GM12891 (cell line): Measurements from ENCODE around the gene SUPT6H.

ENCODE experiments used
- POLR2A ChIP-seq: IDR thresholded peaks from 2 replicates; pipeline ENCODE4 v1.6.1; 2011; ENCODE audit warnings: low read depth, low read length, control low read depth
- POLR2AphosphoS5 ChIP-seq: IDR thresholded peaks from 2 replicates; pipeline ENCODE4 v1.6.1; 2011; ENCODE audit warnings: low read depth, low read length, control low read depth
- SPI1 ChIP-seq: IDR thresholded peaks from 2 replicates; pipeline ENCODE4 v1.6.1; 2011; ENCODE audit warnings: low read depth, low read length, control low read depth
- TAF1 ChIP-seq: IDR thresholded peaks from 2 replicates; pipeline ENCODE4 v1.6.1; 2011; ENCODE audit warnings: low read depth, low read length, control low read depth

- TF ChIP-seq POLR2A (no peak), SPI1 (no peak), TAF1 (no peak), POLR2AphosphoS5 (no peak)
Measured at GRCh38 chr17:28624148-28624547, 37.9 kb upstream of the SUPT6H start.
